Measurements from ENCODE around the gene SH2B3.

SH2B3 gene

DNA sequence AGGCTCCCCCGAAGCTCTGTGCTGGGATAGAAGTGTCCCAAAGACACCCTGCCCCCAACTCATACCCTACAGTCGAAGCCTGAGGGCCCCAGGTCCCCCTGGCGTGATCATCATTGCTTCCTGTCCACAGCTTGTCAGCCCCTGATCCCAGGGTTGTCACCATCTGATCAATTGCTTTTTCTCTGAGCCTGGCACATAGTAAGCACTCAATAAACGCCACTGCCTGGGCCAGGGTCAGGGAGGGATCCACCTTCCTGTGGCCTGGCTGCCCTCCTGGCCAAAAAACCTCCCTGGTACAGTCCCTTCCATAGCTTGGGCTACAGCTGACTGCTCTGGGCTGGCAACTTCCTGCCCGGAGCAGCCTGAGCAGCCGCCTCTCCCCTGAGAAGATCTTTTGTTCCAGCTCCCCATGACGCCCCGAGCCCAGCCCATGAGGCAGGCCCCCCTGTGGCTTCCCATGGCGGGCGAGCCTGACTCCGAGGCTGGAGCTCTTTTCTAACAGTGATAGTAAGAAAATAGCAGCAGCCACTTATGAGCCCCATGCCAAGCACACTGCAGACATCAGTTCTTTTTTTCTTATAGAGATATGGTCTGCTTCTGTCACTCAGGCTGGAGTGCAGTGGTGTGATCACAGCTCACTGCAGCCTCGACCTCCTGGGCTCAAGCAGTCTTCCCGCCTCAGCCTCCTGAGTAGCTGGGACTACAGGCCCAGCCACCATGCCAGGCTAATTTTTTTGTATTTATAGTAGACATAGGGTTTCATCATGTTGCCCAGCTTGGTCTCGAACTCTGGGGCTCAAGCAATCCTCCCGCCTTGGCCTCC, 6.5 kb downstream of the SH2B3 start:
- DNase-seq (ENCODE audit: low read depth) = no peak
- H3K4me3 ChIP-seq (ENCODE audit: low read depth, low read length) = no peak overlapping the region
- TF ChIP-seq, protein P1, sequence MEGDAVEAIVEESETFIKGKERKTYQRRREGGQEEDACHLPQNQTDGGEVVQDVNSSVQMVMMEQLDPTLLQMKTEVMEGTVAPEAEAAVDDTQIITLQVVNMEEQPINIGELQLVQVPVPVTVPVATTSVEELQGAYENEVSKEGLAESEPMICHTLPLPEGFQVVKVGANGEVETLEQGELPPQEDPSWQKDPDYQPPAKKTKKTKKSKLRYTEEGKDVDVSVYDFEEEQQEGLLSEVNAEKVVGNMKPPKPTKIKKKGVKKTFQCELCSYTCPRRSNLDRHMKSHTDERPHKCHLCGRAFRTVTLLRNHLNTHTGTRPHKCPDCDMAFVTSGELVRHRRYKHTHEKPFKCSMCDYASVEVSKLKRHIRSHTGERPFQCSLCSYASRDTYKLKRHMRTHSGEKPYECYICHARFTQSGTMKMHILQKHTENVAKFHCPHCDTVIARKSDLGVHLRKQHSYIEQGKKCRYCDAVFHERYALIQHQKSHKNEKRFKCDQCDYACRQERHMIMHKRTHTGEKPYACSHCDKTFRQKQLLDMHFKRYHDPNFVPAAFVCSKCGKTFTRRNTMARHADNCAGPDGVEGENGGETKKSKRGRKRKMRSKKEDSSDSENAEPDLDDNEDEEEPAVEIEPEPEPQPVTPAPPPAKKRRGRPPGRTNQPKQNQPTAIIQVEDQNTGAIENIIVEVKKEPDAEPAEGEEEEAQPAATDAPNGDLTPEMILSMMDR (IDR thresholded peaks at IDR 0.05; ENCODE audit: low read depth, low read length, missing control alignments) = no peak
- in situ Hi-C loops (cut with HindIII; ENCODE audit: low sequenced_read_pairs) = no loop called here

GRCh38 chr12:111412830-111413441, 7.2 kb downstream of the SH2B3 start:
- in situ Hi-C loops (cut with HindIII; ENCODE audit: low sequenced_read_pairs) = no loop called here
- DNase-seq (ENCODE audit: low read depth) = no peak
- TF ChIP-seq, protein P1 (IDR thresholded peaks at IDR 0.05; ENCODE audit: low read depth, low read length, missing control alignments) = no peak
- no peak overlapping the region for H3K4me3 ChIP-seq (ENCODE audit: low read depth, low read length)

DNA sequence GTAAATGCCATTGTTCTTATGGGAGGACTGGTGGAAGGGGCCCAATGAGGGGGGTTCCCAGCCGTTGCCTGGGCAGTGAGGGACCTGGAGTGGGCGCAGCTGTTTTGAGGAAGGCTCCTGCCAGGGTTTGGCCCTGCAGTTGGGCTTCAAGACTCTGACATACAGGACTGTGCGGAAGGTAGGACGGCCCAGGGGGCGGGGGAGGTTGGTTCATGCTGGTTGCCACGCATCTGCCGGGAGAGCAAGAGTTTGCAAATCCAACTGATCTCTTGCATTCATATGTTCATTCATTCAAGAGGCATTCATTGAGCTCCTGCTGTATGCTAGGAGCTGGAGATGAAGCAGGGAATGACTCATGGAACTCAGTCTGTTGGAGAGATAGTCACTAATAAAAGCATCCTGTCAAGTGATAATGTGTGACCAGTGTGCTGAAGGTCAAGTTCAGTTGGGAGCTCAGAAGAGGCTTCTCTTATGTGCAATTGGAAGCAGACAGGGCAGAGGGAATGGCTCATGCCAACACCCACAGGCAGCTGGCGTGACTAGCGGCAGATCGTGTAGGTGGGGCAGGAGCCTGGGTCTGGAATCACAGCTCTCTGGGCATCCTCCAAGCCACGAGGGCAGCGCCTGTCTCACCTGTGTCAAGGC, 7.8 kb downstream of the SH2B3 start:
- no peak overlapping the region for H3K4me3 ChIP-seq (ENCODE audit: low read depth, low read length)
- DNase-seq (ENCODE audit: low read depth) = no peak
- in situ Hi-C loops (cut with HindIII; ENCODE audit: low sequenced_read_pairs) = no loop called here
- TF ChIP-seq, protein P1 (IDR thresholded peaks at IDR 0.05; ENCODE audit: low read depth, low read length, missing control alignments) = no peak

DNA sequence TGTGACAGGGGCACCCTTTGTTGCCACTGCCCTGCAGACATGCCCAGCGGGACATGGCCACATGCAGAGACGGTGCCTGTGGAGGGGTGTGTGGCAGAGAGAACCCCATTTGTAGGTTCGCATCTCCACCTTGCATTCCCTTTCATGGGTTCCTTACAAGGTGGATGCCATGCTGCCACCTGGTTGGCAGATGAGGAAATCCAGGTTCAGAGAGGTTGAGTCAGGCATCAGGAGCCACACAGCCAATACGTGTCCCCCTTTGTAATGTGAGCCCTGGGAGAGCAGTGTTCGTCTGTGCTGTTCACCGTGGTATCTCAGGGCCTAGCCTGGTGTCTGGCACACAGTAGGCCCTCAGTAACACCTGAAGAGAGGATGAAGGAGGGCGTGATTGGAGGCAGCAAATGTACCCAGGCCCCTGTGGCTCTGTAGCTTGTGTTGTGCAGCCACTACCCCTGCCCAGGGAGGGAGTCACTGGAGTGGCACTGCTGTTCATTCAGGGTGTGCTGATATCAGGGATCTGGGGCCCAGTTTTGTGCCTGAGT, 9.1 kb downstream of the SH2B3 start:
- DNase-seq (ENCODE audit: low read depth) = no peak
- in situ Hi-C loops (cut with HindIII; ENCODE audit: low sequenced_read_pairs) = no loop called here
- TF ChIP-seq, protein P1 (IDR thresholded peaks at IDR 0.05; ENCODE audit: low read depth, low read length, missing control alignments) = no peak
- no peak overlapping the region for H3K4me3 ChIP-seq (ENCODE audit: low read depth, low read length)

- TF ChIP-seq, protein P1 (IDR thresholded peaks at IDR 0.05; ENCODE audit: low read depth, low read length, missing control alignments) = no peak
- in situ Hi-C loops (cut with HindIII; ENCODE audit: low sequenced_read_pairs) = no loop called here
- H3K4me3 ChIP-seq (ENCODE audit: low read depth, low read length) = no peak overlapping the region
Observed at GRCh38 chr12:111417290-111417689, 11.6 kb downstream of the SH2B3 start.

DNA sequence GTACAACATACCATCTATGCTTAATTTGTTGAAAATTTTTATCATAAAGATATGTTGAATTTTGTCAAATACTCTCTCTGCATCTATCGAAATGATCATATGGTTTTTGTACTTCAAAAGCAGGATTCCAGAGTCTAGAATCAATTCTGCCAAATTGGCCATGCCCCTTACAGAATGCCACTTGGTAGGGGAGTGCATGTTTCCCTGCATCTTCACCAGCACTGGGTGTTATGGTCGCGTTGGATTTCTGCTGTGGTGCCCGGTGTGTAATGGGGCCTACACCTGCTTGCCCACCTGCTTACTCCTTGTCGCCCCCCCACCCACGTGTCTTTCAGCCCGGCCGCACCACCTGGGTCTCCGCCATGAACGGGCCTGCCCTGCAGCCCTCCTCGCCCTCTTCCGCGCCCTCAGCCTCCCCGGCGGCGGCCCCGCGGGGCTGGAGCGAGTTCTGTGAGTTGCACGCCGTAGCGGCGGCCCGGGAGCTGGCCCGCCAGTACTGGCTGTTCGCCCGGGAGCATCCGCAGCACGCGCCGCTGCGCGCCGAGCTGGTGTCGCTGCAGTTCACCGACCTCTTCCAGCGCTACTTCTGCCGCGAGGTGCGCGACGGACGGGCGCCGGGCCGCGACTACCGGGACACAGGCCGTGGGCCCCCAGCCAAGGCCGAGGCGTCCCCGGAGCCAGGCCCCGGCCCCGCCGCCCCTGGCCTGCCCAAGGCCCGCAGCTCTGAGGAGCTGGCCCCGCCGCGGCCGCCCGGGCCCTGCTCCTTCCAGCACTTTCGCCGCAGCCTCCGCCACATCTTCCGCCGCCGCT, 12.3 kb downstream of the SH2B3 start:
- in situ Hi-C loops (cut with HindIII; ENCODE audit: low sequenced_read_pairs) = no loop called here
- TF ChIP-seq, protein P1 (IDR thresholded peaks at IDR 0.05; ENCODE audit: low read depth, low read length, missing control alignments) = no peak
- H3K4me3 ChIP-seq (ENCODE audit: low read depth, low read length) = no peak overlapping the region
- no peak for DNase-seq (ENCODE audit: low read depth)

More at GRCh38 chr12:111417290-111417689, 11.6 kb downstream of the SH2B3 start:
- DNase-seq (ENCODE audit: low read depth) = no peak
